ENCODE data around the gene CDC6. TPM values are rescaled to one million over a fixed set of nuclear protein-coding genes. Genes with fewer than 3 reads are reported as not detected.
A peak's percentile ranks its signal among the peaks of the same experiment; 100 is the strongest.

Gene CDC6
- total and polyA plus RNA-seq, 2 of the 8 experiments (the other 6 are each of a cell fraction or from before 2014, with no cell fraction given), result 50.5 to 140 TPM

DNA sequence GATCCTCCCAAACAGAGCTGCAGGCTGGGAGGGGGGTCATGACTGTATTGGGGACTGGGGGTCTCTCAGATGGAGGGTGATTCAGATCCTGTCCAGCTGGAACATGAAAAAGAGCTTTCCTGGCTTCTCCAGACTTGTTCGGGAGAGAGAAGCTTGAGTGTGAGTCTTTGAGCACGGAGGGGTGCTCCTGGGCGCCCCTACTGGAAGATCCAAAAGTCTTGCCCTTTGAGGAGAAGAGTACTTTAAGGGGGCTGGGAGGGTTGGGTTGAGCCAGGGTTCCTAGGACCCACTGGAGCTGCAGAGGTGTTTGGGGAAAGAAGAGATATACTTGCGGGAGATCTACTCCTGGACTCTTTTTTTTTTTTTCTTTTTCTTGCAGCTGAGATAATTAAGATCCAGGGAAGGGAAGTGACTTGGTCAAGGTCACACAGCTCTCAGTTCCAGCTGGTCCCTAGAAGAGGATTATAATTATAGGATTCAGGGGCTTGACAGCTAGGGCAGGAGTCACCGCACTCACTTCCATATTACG lies 29.7 kb downstream of the CDC6 start:
- Histone ChIP-seq H3K9me3 (ENCODE audit: insufficient read depth in 2 of 2, low read depth in 1 of 2, low read length in 1 of 2) (no peaks in the 10 kb centered on the region), H3K27ac (ENCODE audit: low read depth, low read length) (no peak overlapping the region), H2AK5ac (ENCODE audit: low read depth, low read length) (no peak overlapping the region), H3K4ac (replicated peaks; ENCODE audit: insufficient read length, low read depth, low read length) (no peak overlapping the region), H3K27me3 (replicated peaks in 1 of 4; ENCODE audit: control insufficient read depth in 3 of 4, extremely low read depth in 1 of 4, insufficient read depth in 3 of 4, low read length in 3 of 4) (peaks cover 0 to 30% (median 16%) of the 10 kb centered on the region in 4 experiments; a peak in 5 of 7 replicates), H3K4me2 (ENCODE audit: insufficient read depth in 1 of 2, low read depth in 2 of 2, low read length in 2 of 2) (peak overlapping the region; percentile 75 to 97), H3K9ac (replicated peaks in 1 of 4; ENCODE audit: extremely low read depth in 1 of 4, low read depth in 3 of 4, low read length in 3 of 4) (no peak overlapping the region), H3K4me1 (replicated peaks in 1 of 4; ENCODE audit: control insufficient read depth in 3 of 4, insufficient read depth in 4 of 4, low read length in 3 of 4) (peaks cover 0 to 37% (median 28%) of the 10 kb centered on the region in 4 experiments; a peak in 6 of 7 replicates), H3K4me3 (ENCODE audit: extremely low read depth in 1 of 4, insufficient read depth in 2 of 4, low read depth in 3 of 4, low read length in 4 of 4) (peak overlapping the region; percentile 42 to 81 (median 71); a peak in 7 of 8 replicates), H4K5ac (ENCODE audit: insufficient read length, low read depth, low read length) (no peak overlapping the region), H3K23me2 (ENCODE audit: low read depth, low read length) (peaks cover 18% of the 10 kb centered on the region), H3K36me3 (ENCODE audit: control insufficient read depth in 2 of 4, insufficient read depth in 4 of 4, low read length in 3 of 4) (no peaks in the 10 kb centered on the region), H3K79me2 (ENCODE audit: control insufficient read depth in 1 of 2, insufficient read depth in 2 of 2, low read length in 2 of 2) (peaks cover 0 to 16% of the 10 kb centered on the region in 2 experiments; a peak in 2 of 4 replicates), H2AFZ (ENCODE audit: low read length) (no peak overlapping the region), H2BK5ac (ENCODE audit: low read depth, low read length) (no peak overlapping the region), H3K56ac (replicated peaks; ENCODE audit: insufficient read length, low read depth, low read length) (no peak overlapping the region), H2BK15ac (ENCODE audit: low read length) (0 out of 2 replicates have a peak overlapping the region, but pooled peaks have one; percentile 40), H2BK12ac (ENCODE audit: low read depth, low read length) (0 out of 2 replicates have a peak overlapping the region, but pooled peaks have one; percentile 39), H3K14ac (ENCODE audit: insufficient read length) (no peak overlapping the region), H3K79me1 (ENCODE audit: low read depth, low read length) (peaks cover 9% of the 10 kb centered on the region), H3K18ac (ENCODE audit: extremely low read depth, low read length) (peak overlapping the region; percentile 24), H4K20me1 (replicated peaks in 1 of 2; ENCODE audit: control insufficient read depth in 1 of 2, insufficient read depth in 2 of 2, low read length in 2 of 2) (peaks cover 12 to 18% of the 10 kb centered on the region in 2 experiments), H3K23ac (ENCODE audit: insufficient read length) (no peak overlapping the region), H4K91ac (replicated peaks; ENCODE audit: insufficient read length, low read length) (no peak overlapping the region), H2BK120ac (replicated peaks; ENCODE audit: low read depth, low read length) (no peak overlapping the region), H2BK20ac (ENCODE audit: low read length) (no peak overlapping the region), H4K8ac (ENCODE audit: extremely low read depth, insufficient read depth, low read length) (no peak overlapping the region)
- peak in 1 of 2 experiments; percentile 85 for DNase-seq (ENCODE audit: low read depth in 1 of 2, low spot score in 2 of 2)
- WGBS, 2 experiments (ENCODE audit: extremely low coverage in 1 of 2, insufficient coverage in 1 of 2, insufficient read length in 1 of 2, insufficient replicate concordance in 2 of 2, low coverage in 1 of 2, low lambda C conversion rate in 2 of 2, missing lambda C conversion rate in 1 of 2), result 3% methylated on average over 6 of the region's 6 CpGs; no CpG with 5 or more reads in 1 of the 2 experiments
- ChIA-PET POLR2A (ENCODE audit: partially characterized antibody) (interaction anchor here (0.6 to 30.6 kb wide), 7 partner anchors 8 to 298 kb away, joined by 3 to 570 read pairs (median 3); partner anchors contain the start of genes CDC6, GJD3 and RARA), CTCF (ENCODE audit: partially characterized antibody) (interaction anchor here (0.6 to 39.2 kb wide), 17 partner anchors 8 to 303 kb away, joined by 3 to 1198 read pairs (median 4); partner anchors contain the start of genes GJD3 and RARA)
- no peak for FAIRE-seq
- TF ChIP-seq RAD21 (IDR thresholded peaks at IDR 0.05 in 1 of 2, conservative IDR thresholded peaks at IDR 0.05 in 1 of 2; ENCODE audit: low read depth in 2 of 2, low read length in 2 of 2) (peak; percentile 28 to 44), TAF1 (IDR thresholded peaks at IDR 0.05; ENCODE audit: low read depth, low read length) (0 out of 2 replicates have a peak, but pooled peaks have one; percentile 9), ZNF274 (IDR thresholded peaks at IDR 0.05; ENCODE audit: borderline replicate concordance, extremely low read depth, low read length) (no peak), NRF1 (IDR thresholded peaks at IDR 0.05; ENCODE audit: low read depth, low read length) (no peak)
- TF ChIP-seq, protein P1, sequence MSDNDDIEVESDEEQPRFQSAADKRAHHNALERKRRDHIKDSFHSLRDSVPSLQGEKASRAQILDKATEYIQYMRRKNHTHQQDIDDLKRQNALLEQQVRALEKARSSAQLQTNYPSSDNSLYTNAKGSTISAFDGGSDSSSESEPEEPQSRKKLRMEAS (IDR thresholded peaks at IDR 0.05), result no peak
- TF ChIP-seq, protein P2, sequence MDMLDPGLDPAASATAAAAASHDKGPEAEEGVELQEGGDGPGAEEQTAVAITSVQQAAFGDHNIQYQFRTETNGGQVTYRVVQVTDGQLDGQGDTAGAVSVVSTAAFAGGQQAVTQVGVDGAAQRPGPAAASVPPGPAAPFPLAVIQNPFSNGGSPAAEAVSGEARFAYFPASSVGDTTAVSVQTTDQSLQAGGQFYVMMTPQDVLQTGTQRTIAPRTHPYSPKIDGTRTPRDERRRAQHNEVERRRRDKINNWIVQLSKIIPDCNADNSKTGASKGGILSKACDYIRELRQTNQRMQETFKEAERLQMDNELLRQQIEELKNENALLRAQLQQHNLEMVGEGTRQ (IDR thresholded peaks at IDR 0.05; ENCODE audit: low read length), result no peak
- TF ChIP-seq, protein P3, sequence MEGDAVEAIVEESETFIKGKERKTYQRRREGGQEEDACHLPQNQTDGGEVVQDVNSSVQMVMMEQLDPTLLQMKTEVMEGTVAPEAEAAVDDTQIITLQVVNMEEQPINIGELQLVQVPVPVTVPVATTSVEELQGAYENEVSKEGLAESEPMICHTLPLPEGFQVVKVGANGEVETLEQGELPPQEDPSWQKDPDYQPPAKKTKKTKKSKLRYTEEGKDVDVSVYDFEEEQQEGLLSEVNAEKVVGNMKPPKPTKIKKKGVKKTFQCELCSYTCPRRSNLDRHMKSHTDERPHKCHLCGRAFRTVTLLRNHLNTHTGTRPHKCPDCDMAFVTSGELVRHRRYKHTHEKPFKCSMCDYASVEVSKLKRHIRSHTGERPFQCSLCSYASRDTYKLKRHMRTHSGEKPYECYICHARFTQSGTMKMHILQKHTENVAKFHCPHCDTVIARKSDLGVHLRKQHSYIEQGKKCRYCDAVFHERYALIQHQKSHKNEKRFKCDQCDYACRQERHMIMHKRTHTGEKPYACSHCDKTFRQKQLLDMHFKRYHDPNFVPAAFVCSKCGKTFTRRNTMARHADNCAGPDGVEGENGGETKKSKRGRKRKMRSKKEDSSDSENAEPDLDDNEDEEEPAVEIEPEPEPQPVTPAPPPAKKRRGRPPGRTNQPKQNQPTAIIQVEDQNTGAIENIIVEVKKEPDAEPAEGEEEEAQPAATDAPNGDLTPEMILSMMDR (IDR thresholded peaks at IDR 0.05; ENCODE audit: control extremely low read depth in 1 of 3, insufficient read depth in 1 of 3, low read depth in 1 of 3, low read length in 3 of 3), result peak; percentile 55 to 64 (median 56)
